KMS-11 (cell line): Measurements from ENCODE around the gene PAK5.

Source experiments
- H2AFZ ChIP-seq: fragments of 200-600 bp; sonication (generic); 2 replicates; pipeline ENCODE4 v1.6.1; 2016; ENCODE audit warnings: antibody characterized with exemption, mixed run types, low read depth
- H3K27ac ChIP-seq: fragments of 200-600 bp; sonication (generic); 2 replicates; pipeline ENCODE4 v1.6.1; 2016; ENCODE audit warnings: mild to moderate bottlenecking, mixed run types
- H3K27me3 ChIP-seq: fragments of 200-600 bp; sonication (generic); 2 replicates; pipeline ENCODE4 v1.6.1; 2017; ENCODE audit warnings: mild to moderate bottlenecking, low read depth, mixed run types, moderate library complexity; ENCODE audit not compliant: insufficient read depth
- H3K36me3 ChIP-seq: fragments of 200-600 bp; sonication (generic); 2 replicates; pipeline ENCODE4 v1.6.1; 2017; ENCODE audit warnings: mild to moderate bottlenecking, mixed run types; ENCODE audit not compliant: insufficient read depth
- H3K4me1 ChIP-seq: fragments of 200-600 bp; sonication (generic); 2 replicates; pipeline ENCODE4 v1.6.1; 2016; ENCODE audit warnings: mild to moderate bottlenecking, low read depth, mixed run types; ENCODE audit not compliant: poor library complexity, severe bottlenecking
- H3K4me2 ChIP-seq: fragments of 200-600 bp; sonication (generic); 2 replicates; pipeline ENCODE4 v1.7.0; 2016; ENCODE audit warnings: mild to moderate bottlenecking, mixed run types
- H3K4me3 ChIP-seq: fragments of 200-600 bp; sonication (generic); IDR thresholded peaks from 2 replicates; pipeline ENCODE4 v1.6.1; 2017; ENCODE audit warnings: low read depth, low read length, mixed read lengths; ENCODE audit not compliant: insufficient read depth
- H3K79me2 ChIP-seq: fragments of 200-600 bp; sonication (generic); 2 replicates; pipeline ENCODE4 v1.6.1; 2016; ENCODE audit warnings: low read depth, mixed run types; ENCODE audit not compliant: insufficient read depth
- H3K9ac ChIP-seq: fragments of 200-600 bp; sonication (generic); 2 replicates; pipeline ENCODE4 v1.6.1; 2016; ENCODE audit warnings: mild to moderate bottlenecking, mixed run types
- H4K20me1 ChIP-seq: fragments of 200-600 bp; sonication (generic); 2 replicates; pipeline ENCODE4 v1.6.1; 2016; ENCODE audit warnings: mild to moderate bottlenecking, mixed run types; ENCODE audit not compliant: insufficient read depth
- TF ChIP-seq, protein P1 (sequence below): fragments of 200-600 bp; sonication (generic); conservative IDR thresholded peaks from 2 replicates; pipeline ENCODE4 v1.6.1; 2017; ENCODE audit warnings: low read depth, mild to moderate bottlenecking, antibody characterized with exemption, low read length, moderate library complexity, mixed read lengths

Gene PAK5

DNA sequence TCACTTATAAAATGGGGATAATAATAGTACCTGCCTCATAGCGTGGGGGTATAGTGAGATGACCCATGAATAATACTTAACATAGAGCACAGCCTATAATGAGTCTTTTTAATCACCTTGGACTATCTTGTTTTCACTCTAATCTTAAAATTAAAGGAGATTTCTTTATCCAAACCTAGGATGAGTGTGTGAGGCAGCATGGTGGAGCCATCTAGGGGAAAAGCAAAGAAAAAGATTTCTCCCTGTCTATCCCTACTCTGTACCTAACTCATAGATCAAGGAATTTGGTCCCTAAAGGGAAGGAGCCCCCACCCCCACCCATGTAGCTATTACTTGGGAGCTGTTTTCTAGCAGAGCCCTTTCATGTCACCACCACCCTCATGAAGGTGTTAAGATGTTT lies 45.2 kb upstream of the PAK5 start:
- H3K79me2 ChIP-seq, result no peaks in the 10 kb centered on the region
- H3K4me1 ChIP-seq, result no peaks in the 10 kb centered on the region
- H3K36me3 ChIP-seq, result no peaks in the 10 kb centered on the region
- no peak overlapping the region for H3K9ac ChIP-seq
- no peak overlapping the region for H3K27ac ChIP-seq
- H3K27me3 ChIP-seq, result no peaks in the 10 kb centered on the region
- TF ChIP-seq, protein P1, sequence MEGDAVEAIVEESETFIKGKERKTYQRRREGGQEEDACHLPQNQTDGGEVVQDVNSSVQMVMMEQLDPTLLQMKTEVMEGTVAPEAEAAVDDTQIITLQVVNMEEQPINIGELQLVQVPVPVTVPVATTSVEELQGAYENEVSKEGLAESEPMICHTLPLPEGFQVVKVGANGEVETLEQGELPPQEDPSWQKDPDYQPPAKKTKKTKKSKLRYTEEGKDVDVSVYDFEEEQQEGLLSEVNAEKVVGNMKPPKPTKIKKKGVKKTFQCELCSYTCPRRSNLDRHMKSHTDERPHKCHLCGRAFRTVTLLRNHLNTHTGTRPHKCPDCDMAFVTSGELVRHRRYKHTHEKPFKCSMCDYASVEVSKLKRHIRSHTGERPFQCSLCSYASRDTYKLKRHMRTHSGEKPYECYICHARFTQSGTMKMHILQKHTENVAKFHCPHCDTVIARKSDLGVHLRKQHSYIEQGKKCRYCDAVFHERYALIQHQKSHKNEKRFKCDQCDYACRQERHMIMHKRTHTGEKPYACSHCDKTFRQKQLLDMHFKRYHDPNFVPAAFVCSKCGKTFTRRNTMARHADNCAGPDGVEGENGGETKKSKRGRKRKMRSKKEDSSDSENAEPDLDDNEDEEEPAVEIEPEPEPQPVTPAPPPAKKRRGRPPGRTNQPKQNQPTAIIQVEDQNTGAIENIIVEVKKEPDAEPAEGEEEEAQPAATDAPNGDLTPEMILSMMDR, result no peak
- no peak overlapping the region for H3K4me2 ChIP-seq
- no peaks in the 10 kb centered on the region for H4K20me1 ChIP-seq
- H3K4me3 ChIP-seq, result no peak overlapping the region
- H2AFZ ChIP-seq, result no peak overlapping the region

DNA sequence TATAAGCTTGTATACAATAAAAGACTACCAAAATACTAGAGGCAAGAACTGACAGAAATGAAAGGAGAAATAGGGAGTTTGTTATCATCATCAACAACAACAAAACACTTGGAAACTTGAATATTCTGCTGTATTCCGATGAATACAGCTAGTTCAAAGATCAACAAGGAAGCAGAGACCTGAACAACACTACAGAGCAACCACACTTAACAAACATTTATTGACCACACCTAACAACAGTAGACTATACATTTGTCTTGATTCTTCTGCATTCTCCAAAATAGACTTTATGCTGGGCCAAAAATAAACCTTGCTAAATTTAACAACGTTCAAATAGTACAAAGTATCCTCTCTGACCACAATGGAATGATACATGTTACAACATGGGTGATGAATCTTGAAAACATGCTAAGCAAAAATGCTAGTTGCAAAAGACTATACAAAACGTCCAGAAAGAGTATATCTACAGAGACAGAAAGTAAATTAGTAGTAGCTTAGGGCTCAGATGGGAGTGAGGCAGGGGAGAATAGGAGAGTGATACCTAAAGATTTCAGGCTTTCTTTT lies 39.1 kb upstream of the PAK5 start:
- Histone ChIP-seq H3K36me3 (no peaks in the 10 kb centered on the region), H2AFZ (no peak overlapping the region), H3K4me3 (no peak overlapping the region), H3K27ac (no peak overlapping the region), H3K9ac (no peak overlapping the region), H4K20me1 (no peaks in the 10 kb centered on the region), H3K79me2 (no peaks in the 10 kb centered on the region), H3K27me3 (no peaks in the 10 kb centered on the region), H3K4me1 (no peaks in the 10 kb centered on the region), H3K4me2 (no peak overlapping the region)
- TF ChIP-seq, protein P1, result no peak

- Histone ChIP-seq H3K36me3 (no peaks in the 10 kb centered on the region), H3K27ac (no peak overlapping the region), H3K79me2 (no peaks in the 10 kb centered on the region), H3K27me3 (no peaks in the 10 kb centered on the region), H3K9ac (no peak overlapping the region), H3K4me2 (no peak overlapping the region), H3K4me1 (no peaks in the 10 kb centered on the region), H2AFZ (no peak overlapping the region), H4K20me1 (no peaks in the 10 kb centered on the region), H3K4me3 (no peak overlapping the region)
- TF ChIP-seq, protein P1, result no peak
These were observed 28.5 kb upstream of the PAK5 start for GRCh38 chr20:9867196-9867980.

DNA sequence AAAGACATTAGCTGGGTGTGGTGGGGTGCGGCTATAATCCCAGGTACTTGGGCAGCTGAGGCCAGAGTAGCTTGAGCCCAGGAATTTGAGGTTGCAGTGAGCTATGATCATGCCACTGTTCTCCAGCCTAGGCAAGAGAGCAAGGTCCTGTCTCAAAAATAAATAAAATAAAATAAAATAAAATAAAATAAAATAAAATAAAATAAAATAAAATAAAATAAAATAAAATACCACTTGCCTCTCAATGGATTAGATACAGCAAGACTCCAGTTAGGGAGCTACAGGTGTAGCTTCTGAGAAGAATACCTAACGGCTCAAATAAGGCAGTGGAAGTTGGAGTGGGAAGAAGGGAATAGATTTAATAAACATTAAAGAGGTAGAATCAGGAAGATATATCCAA lies 13.7 kb upstream of the PAK5 start:
- H2AFZ ChIP-seq, result no peak overlapping the region
- H3K79me2 ChIP-seq, result no peaks in the 10 kb centered on the region
- no peaks in the 10 kb centered on the region for H3K36me3 ChIP-seq
- H3K4me1 ChIP-seq, result no peaks in the 10 kb centered on the region
- H3K4me3 ChIP-seq, result no peak overlapping the region
- no peak overlapping the region for H3K27ac ChIP-seq
- H3K27me3 ChIP-seq, result no peaks in the 10 kb centered on the region
- no peak overlapping the region for H3K9ac ChIP-seq
- TF ChIP-seq, protein P1, result no peak
- no peaks in the 10 kb centered on the region for H4K20me1 ChIP-seq
- no peak overlapping the region for H3K4me2 ChIP-seq
